Measurements from ENCODE around the gene MEX3C.

MEX3C gene

GRCh38 chr18:51153659-51154371, 43.7 kb downstream of the MEX3C start:
- peak overlapping the region; percentile 68 for H3K4me3 Mint-ChIP-seq
- H3K27me3 Mint-ChIP-seq: no peaks in the 10 kb centered on the region
- peak; percentile 69 for DNase-seq
- H3K4me1 Mint-ChIP-seq: peaks cover 73% of the 10 kb centered on the region
- H3K36me3 Mint-ChIP-seq (ENCODE audit: low read depth): no peaks in the 10 kb centered on the region
- H3K27ac Mint-ChIP-seq: peak overlapping the region; percentile 98
- peak; percentile 53 for ATAC-seq
- peaks cover 2% of the 10 kb centered on the region for H3K9me3 Mint-ChIP-seq

DNA sequence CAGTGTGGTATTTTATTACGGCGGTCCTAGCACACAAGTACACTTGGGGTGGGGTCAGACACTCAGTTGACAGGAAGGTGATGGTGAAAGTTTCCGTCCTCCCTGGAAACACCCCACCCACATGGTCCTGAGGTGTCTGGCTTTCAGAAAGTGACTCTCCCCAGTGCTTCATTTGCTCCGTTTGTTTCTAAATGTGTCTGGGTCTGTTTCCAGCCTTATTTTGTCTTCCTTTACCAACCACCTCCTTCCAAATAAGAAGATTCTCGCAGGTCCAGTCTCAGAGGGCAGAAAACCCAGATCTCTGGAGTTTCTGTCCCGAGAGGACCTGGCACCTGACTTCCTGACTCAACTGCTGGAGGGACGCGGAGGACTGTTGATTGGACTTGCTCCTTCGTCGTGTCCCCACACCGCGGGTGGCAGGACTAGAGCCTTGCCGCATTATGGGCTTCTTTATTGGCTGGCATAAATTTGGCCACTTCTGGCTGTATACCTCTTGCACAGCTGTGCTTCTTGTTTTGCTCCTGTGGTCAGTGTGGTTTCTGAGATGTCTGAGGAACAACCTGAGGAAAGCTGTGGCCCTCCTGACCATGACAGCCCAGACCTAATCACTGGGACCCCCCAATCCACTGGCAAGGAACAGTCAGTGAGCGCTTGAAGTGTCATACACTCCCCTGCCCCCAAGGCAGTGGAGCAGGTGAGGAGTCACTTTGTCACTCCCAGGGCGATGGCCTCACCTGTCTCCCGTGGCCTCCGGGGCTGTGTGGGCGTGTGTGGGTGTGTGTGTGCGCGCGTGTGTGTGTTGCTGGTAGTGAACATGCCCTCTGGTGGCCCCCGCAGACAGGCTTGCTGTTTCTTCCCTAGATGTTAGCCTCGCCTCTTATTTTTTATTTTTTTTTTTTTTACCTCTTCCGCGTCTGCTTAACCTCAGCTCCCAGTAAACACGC, 45.6 kb downstream of the MEX3C start:
- Mint-ChIP-seq H3K4me3 (peak overlapping the region; percentile 68), H3K27ac (peak overlapping the region; percentile 98), H3K4me1 (peaks cover 67% of the 10 kb centered on the region), H3K27me3 (peaks cover 1% of the 10 kb centered on the region), H3K9me3 (no peaks in the 10 kb centered on the region), H3K36me3 (ENCODE audit: low read depth) (no peaks in the 10 kb centered on the region)
- DNase-seq (peak; percentile 78), ATAC-seq (peak; percentile 70)

- Mint-ChIP-seq H3K9me3 (no peaks in the 10 kb centered on the region), H3K36me3 (ENCODE audit: low read depth) (no peaks in the 10 kb centered on the region), H3K27me3 (peaks cover 1% of the 10 kb centered on the region), H3K27ac (peak overlapping the region; percentile 98), H3K4me3 (peak overlapping the region; percentile 68), H3K4me1 (peaks cover 63% of the 10 kb centered on the region)
- DNase-seq (no peak), ATAC-seq (no peak)
Measured at GRCh38 chr18:51151185-51151567, 46.3 kb downstream of the MEX3C start.

DNA sequence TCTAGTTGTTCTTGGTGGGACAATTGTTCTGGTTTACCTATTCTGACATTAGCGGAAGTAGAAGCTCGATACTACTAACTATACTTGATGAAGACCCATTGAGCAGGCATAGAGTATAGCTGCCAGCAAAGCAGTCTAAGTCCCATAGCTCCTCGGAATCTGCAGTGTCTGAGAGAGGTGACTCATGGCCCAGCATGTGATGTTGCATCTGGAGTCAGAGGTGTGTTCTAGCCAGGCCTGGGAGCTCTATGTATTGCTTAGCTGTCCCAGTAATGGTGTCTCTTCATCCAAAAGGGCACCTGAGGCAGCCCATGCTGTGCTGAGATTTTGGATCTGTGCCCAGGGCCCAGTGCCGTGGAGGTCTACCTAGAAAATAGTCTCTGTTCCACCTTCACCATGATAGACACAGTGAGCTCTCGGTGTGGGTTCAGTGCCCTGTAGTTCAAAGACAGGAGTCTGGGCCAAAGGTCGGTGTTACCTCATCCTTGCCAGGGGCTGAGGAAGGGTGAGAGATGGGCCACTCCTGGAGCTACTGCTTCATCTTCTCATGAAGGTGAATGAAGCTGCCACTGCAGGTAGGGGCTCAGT, 47.3 kb downstream of the MEX3C start:
- Mint-ChIP-seq H3K27me3 (peaks cover 1% of the 10 kb centered on the region), H3K4me3 (no peak overlapping the region), H3K4me1 (peaks cover 54% of the 10 kb centered on the region), H3K9me3 (no peaks in the 10 kb centered on the region), H3K36me3 (ENCODE audit: low read depth) (no peaks in the 10 kb centered on the region), H3K27ac (peak overlapping the region; percentile 61)
- ATAC-seq (peak; percentile 18), DNase-seq (peak; percentile 27)

GRCh38 chr18:51149670-51150069, 47.8 kb downstream of the MEX3C start:
- H3K4me1 Mint-ChIP-seq: peaks cover 49% of the 10 kb centered on the region
- no peaks in the 10 kb centered on the region for H3K36me3 Mint-ChIP-seq (ENCODE audit: low read depth)
- peaks cover 1% of the 10 kb centered on the region for H3K27me3 Mint-ChIP-seq
- peak overlapping the region; percentile 61 for H3K27ac Mint-ChIP-seq
- no peaks in the 10 kb centered on the region for H3K9me3 Mint-ChIP-seq
- ATAC-seq (no peak), DNase-seq (no peak)
- no peak overlapping the region for H3K4me3 Mint-ChIP-seq

- H3K4me3 Mint-ChIP-seq: no peak overlapping the region
- no peak overlapping the region for H3K27ac Mint-ChIP-seq
Measured at GRCh38 chr18:51146909-51147308, 50.6 kb downstream of the MEX3C start.

DNA sequence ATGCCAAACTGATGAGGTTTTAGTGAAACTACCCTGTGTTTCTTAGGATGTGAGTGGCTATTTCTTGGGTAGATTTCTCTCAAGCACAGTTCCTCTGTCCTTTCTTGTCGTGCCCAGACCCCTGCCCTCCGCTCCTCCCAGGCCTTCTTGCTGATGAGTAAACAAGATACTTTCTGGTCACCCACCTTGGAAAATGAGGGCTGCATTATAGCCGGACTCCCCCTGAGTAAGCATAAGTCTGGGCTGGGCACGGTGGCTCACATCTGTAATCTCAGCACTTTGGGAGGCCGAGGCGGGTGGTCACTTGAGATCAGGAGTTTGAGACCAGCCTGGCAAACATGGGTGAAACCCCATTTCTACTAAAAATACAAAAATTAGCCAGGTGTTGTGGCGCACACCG, 58.5 kb downstream of the MEX3C start:
- ATAC-seq (no peak), DNase-seq (no peak)
- H3K36me3 Mint-ChIP-seq (ENCODE audit: low read depth): no peaks in the 10 kb centered on the region
- no peaks in the 10 kb centered on the region for H3K9me3 Mint-ChIP-seq
- H3K27ac Mint-ChIP-seq: no peak overlapping the region
- no peak overlapping the region for H3K4me3 Mint-ChIP-seq
- peaks cover 4% of the 10 kb centered on the region for H3K4me1 Mint-ChIP-seq
- H3K27me3 Mint-ChIP-seq: no peaks in the 10 kb centered on the region

More at GRCh38 chr18:51146909-51147308, 50.6 kb downstream of the MEX3C start:
- DNase-seq (no peak), ATAC-seq (no peak)
- Mint-ChIP-seq H3K27me3 (peaks cover 1% of the 10 kb centered on the region), H3K36me3 (ENCODE audit: low read depth) (no peaks in the 10 kb centered on the region), H3K9me3 (no peaks in the 10 kb centered on the region), H3K4me1 (peaks cover 24% of the 10 kb centered on the region)

- H3K4me3 Mint-ChIP-seq: no peak overlapping the region
- no peaks in the 10 kb centered on the region for H3K36me3 Mint-ChIP-seq (ENCODE audit: low read depth)
- H3K27ac Mint-ChIP-seq: no peak overlapping the region
- peaks cover 4% of the 10 kb centered on the region for H3K4me1 Mint-ChIP-seq
- no peaks in the 10 kb centered on the region for H3K27me3 Mint-ChIP-seq
- ATAC-seq (no peak), DNase-seq (no peak)
- no peaks in the 10 kb centered on the region for H3K9me3 Mint-ChIP-seq
Measured at GRCh38 chr18:51137891-51138290, 59.6 kb downstream of the MEX3C start.

DNA sequence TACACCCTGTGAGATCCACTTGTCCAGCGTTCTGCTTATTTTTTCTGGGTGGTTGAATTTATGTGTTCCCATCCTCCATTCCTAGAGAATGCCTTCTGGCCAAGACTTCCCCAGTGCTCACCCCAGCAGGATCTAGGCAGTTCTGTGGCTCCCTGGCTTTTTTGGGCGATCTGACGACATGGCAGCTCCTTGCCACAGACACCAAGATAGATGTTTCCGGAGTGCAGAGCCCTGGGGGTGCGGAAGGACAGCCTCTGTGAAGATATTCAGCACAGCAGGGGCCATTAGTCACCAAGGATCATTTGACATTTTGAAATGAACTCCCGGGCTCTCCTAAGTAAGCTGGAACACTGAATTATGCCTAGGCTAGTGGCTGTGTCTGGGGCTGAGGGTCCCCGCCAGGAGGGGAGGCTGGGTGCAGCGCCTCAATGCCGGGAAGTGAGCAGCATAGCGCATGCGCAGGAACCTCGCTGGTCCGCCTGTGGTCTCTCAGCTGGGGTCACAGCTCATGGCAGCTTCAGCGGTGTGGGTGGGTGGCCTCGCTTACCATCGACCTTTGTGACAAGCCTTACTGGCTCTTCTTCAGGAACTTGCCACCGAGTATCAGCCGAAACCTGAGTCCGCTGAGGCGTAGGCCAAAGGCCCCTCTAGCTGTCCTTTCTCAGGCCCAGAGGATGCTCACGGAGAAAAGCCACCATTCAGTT, 60.3 kb downstream of the MEX3C start:
- ATAC-seq (no peak), DNase-seq (no peak)
- Mint-ChIP-seq H3K36me3 (ENCODE audit: low read depth) (no peaks in the 10 kb centered on the region), H3K27me3 (no peaks in the 10 kb centered on the region), H3K9me3 (no peaks in the 10 kb centered on the region), H3K4me3 (no peak overlapping the region), H3K27ac (no peak overlapping the region), H3K4me1 (peaks cover 4% of the 10 kb centered on the region)

GRCh38 chr18:51135795-51136194, 61.7 kb downstream of the MEX3C start:
- Mint-ChIP-seq H3K9me3 (no peaks in the 10 kb centered on the region), H3K27ac (no peak overlapping the region), H3K4me3 (no peak overlapping the region), H3K4me1 (no peaks in the 10 kb centered on the region), H3K36me3 (ENCODE audit: low read depth) (no peaks in the 10 kb centered on the region), H3K27me3 (no peaks in the 10 kb centered on the region)
- peak; percentile 28 for ATAC-seq
- no peak for DNase-seq

DNA sequence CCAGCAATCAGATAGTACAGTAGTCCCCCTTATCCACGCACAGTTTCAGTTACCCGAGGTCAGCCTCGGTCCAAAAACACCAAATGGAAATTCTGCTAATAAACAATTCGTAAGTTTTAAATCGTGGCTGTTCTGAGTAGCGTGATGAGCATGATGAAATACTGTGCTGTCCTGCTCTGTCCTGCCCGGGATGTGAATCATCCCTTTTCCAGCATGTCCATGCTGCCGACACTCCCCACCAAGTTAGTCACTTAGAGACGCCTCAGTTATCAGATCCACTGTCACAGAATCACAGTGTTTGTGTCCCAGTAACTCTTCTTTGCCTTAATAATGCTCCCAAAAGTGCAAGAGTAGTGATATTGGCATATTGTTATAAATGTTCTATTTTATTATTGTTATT, 62.1 kb downstream of the MEX3C start:
- H3K4me1 Mint-ChIP-seq: no peaks in the 10 kb centered on the region
- ATAC-seq (no peak), DNase-seq (no peak)
- H3K36me3 Mint-ChIP-seq (ENCODE audit: low read depth): no peaks in the 10 kb centered on the region
- H3K9me3 Mint-ChIP-seq: no peaks in the 10 kb centered on the region
- no peaks in the 10 kb centered on the region for H3K27me3 Mint-ChIP-seq
- H3K4me3 Mint-ChIP-seq: no peak overlapping the region
- H3K27ac Mint-ChIP-seq: no peak overlapping the region

DNA sequence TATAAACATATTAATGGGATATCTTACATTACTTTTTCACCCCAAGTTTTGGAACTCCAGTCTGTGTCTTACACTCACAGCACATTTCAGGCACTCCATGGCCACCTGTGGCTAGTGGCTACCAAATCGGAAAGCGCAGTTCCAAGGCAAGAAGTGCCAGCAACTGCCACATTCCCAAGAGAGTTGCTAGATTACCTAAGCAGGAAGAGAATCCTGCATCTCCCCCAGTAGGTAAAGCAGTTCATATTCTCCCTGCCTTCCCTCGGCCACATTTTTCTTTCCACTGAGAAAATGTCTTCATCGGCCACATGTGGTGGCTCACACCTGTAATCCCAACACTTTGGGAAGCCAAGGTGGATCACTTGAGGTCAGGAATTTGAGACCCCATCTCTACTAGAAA, 62.8 kb downstream of the MEX3C start:
- no peaks in the 10 kb centered on the region for H3K36me3 Mint-ChIP-seq (ENCODE audit: low read depth)
- no peaks in the 10 kb centered on the region for H3K27me3 Mint-ChIP-seq
- no peak for DNase-seq
- H3K4me3 Mint-ChIP-seq: no peak overlapping the region
- no peaks in the 10 kb centered on the region for H3K4me1 Mint-ChIP-seq
- H3K9me3 Mint-ChIP-seq: no peaks in the 10 kb centered on the region
- no peak for ATAC-seq
- H3K27ac Mint-ChIP-seq: no peak overlapping the region

GRCh38 chr18:51133580-51134160, 63.8 kb downstream of the MEX3C start:
- ATAC-seq (no peak), DNase-seq (no peak)
- H3K27me3 Mint-ChIP-seq: no peaks in the 10 kb centered on the region
- H3K27ac Mint-ChIP-seq: no peak overlapping the region
- no peaks in the 10 kb centered on the region for H3K9me3 Mint-ChIP-seq
- H3K4me3 Mint-ChIP-seq: no peak overlapping the region
- peaks cover 3% of the 10 kb centered on the region for H3K4me1 Mint-ChIP-seq
- no peaks in the 10 kb centered on the region for H3K36me3 Mint-ChIP-seq (ENCODE audit: low read depth)
